Mucosa of descending colon (tissue), 3 donors: ENCODE data around the gene SRSF11. TPM values are rescaled to one million over a fixed set of nuclear protein-coding genes. Genes with fewer than 3 reads are reported as not detected.

ENCODE experiments used
- ATAC-seq: fragments of 200-7000 bp; cut with Tn5 transposase; one replicate; pipeline ENCODE4 v1.9.1; 2020; ENCODE audit warnings: mild to moderate bottlenecking, moderate library complexity
- DNase-seq, 3 donors: peaks; one replicate each; pipeline ENCODE4 v3.0.0-alpha.2; 2020
- H3K36me3 ChIP-seq: fragments of 200-600 bp; one replicate; pipeline ENCODE4 v1.8.0; 2021; ENCODE audit warnings: low read depth, mild to moderate bottlenecking
- H3K4me1 ChIP-seq: fragments of 200-600 bp; one replicate; pipeline ENCODE4 v1.8.0; 2021; ENCODE audit warnings: low read depth, mild to moderate bottlenecking
- H3K4me3 ChIP-seq: fragments of 200-600 bp; one replicate; pipeline ENCODE4 v1.8.0; 2021; ENCODE audit warnings: mild to moderate bottlenecking
- H3K9me3 ChIP-seq: fragments of 200-600 bp; one replicate; pipeline ENCODE4 v1.8.0; 2021; ENCODE audit warnings: mild to moderate bottlenecking
- intact Hi-C, 2 donors: fragments of 100-400 bp; cut with DNase I in 1 of 2; cut with micrococcal nuclease in 1 of 2; formaldehyde crosslinking; loops; one replicate each; pipeline versions ENCODE4 v1.11.0 to v1.11.1; 2022; cut with DNase I, micrococcal nuclease
- total RNA-seq, 3 donors: library from RNA; stranded (reverse); fragmentation: NEBNext Ultra II Directional in 2 of 3; extraction: Animal tissue kit (Norgen Biotek cat#: 25700) in 2 of 3; gene quantifications; one replicate each; pipeline versions ENCODE4 v1.2.1 to v1.2.4, GENCODE V29; 2021 to 2023
- TF ChIP-seq, protein P1 (sequence below): fragments of 200-600 bp; IDR thresholded peaks from one replicate; pipeline ENCODE4 v1.8.0; 2022; ENCODE audit warnings: antibody characterized with exemption, mild to moderate bottlenecking
- donor health status: DM: no; HTN: no; CAD: no; lungs with moderate emphysema.
- donor health status: DM: no; HTN: no; CAD: no.
- donor health status: DM: no; HTN: yes; CAD: no.

Gene SRSF11
- total RNA-seq, 3 donors from 2014 or later, result 113 to 147 (median 126) TPM

DNA sequence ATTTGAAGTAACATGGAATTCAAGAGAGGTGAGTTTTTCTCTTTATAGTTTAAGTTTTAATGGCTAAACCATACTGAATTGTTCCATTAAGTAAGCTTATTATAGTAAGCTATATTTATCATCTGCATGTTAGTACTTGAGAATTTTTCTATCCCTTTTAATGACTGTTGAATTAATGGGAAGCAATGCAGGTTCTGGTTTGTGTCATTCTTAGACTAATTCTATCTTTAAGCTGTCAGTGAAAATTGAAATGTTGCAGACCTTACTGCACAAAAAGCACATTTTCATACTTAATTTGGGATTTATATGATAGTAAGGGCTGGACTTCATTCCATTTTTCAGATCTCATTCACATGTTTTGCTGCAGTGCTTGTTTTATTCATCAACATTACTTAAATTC, 25.9 kb downstream of the SRSF11 start:
- ATAC-seq, result no peak
- no peak for DNase-seq
- TF ChIP-seq, protein P1, sequence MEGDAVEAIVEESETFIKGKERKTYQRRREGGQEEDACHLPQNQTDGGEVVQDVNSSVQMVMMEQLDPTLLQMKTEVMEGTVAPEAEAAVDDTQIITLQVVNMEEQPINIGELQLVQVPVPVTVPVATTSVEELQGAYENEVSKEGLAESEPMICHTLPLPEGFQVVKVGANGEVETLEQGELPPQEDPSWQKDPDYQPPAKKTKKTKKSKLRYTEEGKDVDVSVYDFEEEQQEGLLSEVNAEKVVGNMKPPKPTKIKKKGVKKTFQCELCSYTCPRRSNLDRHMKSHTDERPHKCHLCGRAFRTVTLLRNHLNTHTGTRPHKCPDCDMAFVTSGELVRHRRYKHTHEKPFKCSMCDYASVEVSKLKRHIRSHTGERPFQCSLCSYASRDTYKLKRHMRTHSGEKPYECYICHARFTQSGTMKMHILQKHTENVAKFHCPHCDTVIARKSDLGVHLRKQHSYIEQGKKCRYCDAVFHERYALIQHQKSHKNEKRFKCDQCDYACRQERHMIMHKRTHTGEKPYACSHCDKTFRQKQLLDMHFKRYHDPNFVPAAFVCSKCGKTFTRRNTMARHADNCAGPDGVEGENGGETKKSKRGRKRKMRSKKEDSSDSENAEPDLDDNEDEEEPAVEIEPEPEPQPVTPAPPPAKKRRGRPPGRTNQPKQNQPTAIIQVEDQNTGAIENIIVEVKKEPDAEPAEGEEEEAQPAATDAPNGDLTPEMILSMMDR, result no peak
- intact Hi-C loops, result no loop called here
- H3K4me1 ChIP-seq, result no peaks in the 10 kb centered on the region
- no peak overlapping the region for H3K4me3 ChIP-seq
- peaks cover 21% of the 10 kb centered on the region for H3K36me3 ChIP-seq
- H3K9me3 ChIP-seq, result no peaks in the 10 kb centered on the region

GRCh38 chr1:70247768-70248167, 26.6 kb downstream of the SRSF11 start:
- intact Hi-C loops, result no loop called here
- H3K36me3 ChIP-seq, result peaks cover 21% of the 10 kb centered on the region

DNA sequence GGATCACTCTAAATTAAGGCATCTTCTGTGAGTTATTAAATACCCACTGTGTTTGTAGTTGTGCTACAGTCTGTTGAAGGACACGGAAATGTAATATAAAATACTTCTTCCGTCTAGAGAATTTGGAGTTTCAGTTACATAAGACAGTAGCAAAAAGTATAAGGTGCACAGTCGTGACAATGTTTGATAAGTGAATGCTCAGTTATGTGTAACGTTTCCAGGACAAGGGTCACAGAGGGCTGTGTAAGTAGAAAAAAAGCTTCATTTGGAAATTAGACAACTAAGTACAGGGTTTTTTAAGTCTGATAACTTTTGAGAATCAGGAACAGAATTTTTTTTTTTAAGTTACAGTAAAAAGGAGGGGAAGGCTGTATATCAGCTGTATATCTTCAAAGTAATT, 27.5 kb downstream of the SRSF11 start:
- H3K9me3 ChIP-seq, result no peaks in the 10 kb centered on the region
- DNase-seq (no peak), ATAC-seq (no peak)
- intact Hi-C loops, result no loop called here
- TF ChIP-seq, protein P1, result no peak
- no peaks in the 10 kb centered on the region for H3K4me1 ChIP-seq
- no peak overlapping the region for H3K4me3 ChIP-seq
- peaks cover 21% of the 10 kb centered on the region for H3K36me3 ChIP-seq

More at GRCh38 chr1:70247768-70248167, 26.6 kb downstream of the SRSF11 start:
- Histone ChIP-seq H3K4me1 (no peaks in the 10 kb centered on the region), H3K4me3 (no peak overlapping the region), H3K9me3 (no peaks in the 10 kb centered on the region)
- TF ChIP-seq, protein P1, result no peak
- ATAC-seq (no peak), DNase-seq (no peak)

- ATAC-seq, result no peak
- TF ChIP-seq, protein P1, result no peak
- Histone ChIP-seq H3K4me3 (no peak overlapping the region), H3K4me1 (no peaks in the 10 kb centered on the region), H3K36me3 (no peaks in the 10 kb centered on the region), H3K9me3 (no peaks in the 10 kb centered on the region)
- DNase-seq, result no peak
- intact Hi-C loops, result no loop called here
These were observed 35.5 kb downstream of the SRSF11 start for GRCh38 chr1:70256664-70257063.

DNA sequence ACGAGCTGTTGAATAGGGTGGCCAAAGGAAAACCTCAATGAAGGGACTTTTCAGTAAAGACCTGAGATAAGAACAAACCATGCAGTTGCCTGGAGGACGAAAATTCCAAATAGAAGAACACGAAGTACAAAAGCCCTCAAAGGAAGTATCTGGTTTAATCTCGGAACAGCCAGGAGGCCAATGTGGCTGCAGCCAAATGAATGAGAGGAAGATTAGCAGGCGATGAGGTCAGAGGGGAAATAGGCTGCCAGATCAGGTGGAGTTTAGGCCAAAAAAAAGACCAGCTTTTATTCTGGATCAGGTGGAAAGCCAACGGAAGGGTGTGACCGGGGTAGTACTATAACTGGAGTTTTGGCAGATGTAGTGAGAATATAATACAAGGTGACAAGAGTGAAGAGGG, 43.7 kb downstream of the SRSF11 start:
- no peaks in the 10 kb centered on the region for H3K36me3 ChIP-seq
- no peak for ATAC-seq

More for the DNA sequence above, 43.7 kb downstream of the SRSF11 start:
- Histone ChIP-seq H3K4me3 (no peak overlapping the region), H3K9me3 (no peaks in the 10 kb centered on the region), H3K4me1 (no peaks in the 10 kb centered on the region)
- intact Hi-C loops, result no loop called here
- no peak for DNase-seq
- TF ChIP-seq, protein P1, result no peak
